ENCODE data around the gene PKD1.

PKD1 gene

GRCh38 chr16:2150418-2151187 lies 14.9 kb upstream of the PKD1 start:
- TF ChIP-seq GATA3 (IDR thresholded peaks at IDR 0.05; ENCODE audit: low read depth, low read length) (no peak), GATA2 (IDR thresholded peaks at IDR 0.05; ENCODE audit: low read depth, low read length) (no peak)

GRCh38 chr16:2149630-2150417 lies 14.1 kb upstream of the PKD1 start:
- no peak for TF ChIP-seq GATA2 (IDR thresholded peaks at IDR 0.05; ENCODE audit: low read depth, low read length)

- TF ChIP-seq GATA3 (IDR thresholded peaks at IDR 0.05; ENCODE audit: low read depth, low read length): no peak
- no peak for TF ChIP-seq GATA2 (IDR thresholded peaks at IDR 0.05; ENCODE audit: low read depth, low read length)
Measured at GRCh38 chr16:2148714-2149629, 13.3 kb upstream of the PKD1 start.

- TF ChIP-seq GATA3 (IDR thresholded peaks at IDR 0.05; ENCODE audit: low read depth, low read length) (no peak), GATA2 (IDR thresholded peaks at IDR 0.05; ENCODE audit: low read depth, low read length) (no peak; the same call in 1 of the 2 replicates)
Measured at GRCh38 chr16:2147981-2148671, 12.4 kb upstream of the PKD1 start, which contains the start of gene RAB26. Gene RAB26 (plus strand): TSS chr16:2148625. CDS start chr16:2148784, 159 bp downstream.

- TF ChIP-seq GATA3 (IDR thresholded peaks at IDR 0.05; ENCODE audit: low read depth, low read length) (no peak), GATA2 (IDR thresholded peaks at IDR 0.05; ENCODE audit: low read depth, low read length) (no peak)
Measured at GRCh38 chr16:2147378-2147777, 11.7 kb upstream of the PKD1 start.

- TF ChIP-seq GATA3 (IDR thresholded peaks at IDR 0.05; ENCODE audit: low read depth, low read length): no peak
- no peak for TF ChIP-seq GATA2 (IDR thresholded peaks at IDR 0.05; ENCODE audit: low read depth, low read length)
Measured at GRCh38 chr16:2145843-2146242, 10.1 kb upstream of the PKD1 start.

- TF ChIP-seq GATA2 (IDR thresholded peaks at IDR 0.05; ENCODE audit: low read depth, low read length) (no peak), GATA3 (IDR thresholded peaks at IDR 0.05; ENCODE audit: low read depth, low read length) (no peak)
Measured at GRCh38 chr16:2143878-2144485, 8.3 kb upstream of the PKD1 start.

- TF ChIP-seq GATA2 (IDR thresholded peaks at IDR 0.05; ENCODE audit: low read depth, low read length) (no peak), GATA3 (IDR thresholded peaks at IDR 0.05; ENCODE audit: low read depth, low read length) (no peak)
Measured at GRCh38 chr16:2142942-2143877, 7.5 kb upstream of the PKD1 start.

GRCh38 chr16:2122429-2122828 lies 13.3 kb downstream of the PKD1 start:
- no peak for TF ChIP-seq GATA3 (IDR thresholded peaks at IDR 0.05; ENCODE audit: low read depth, low read length)
- TF ChIP-seq GATA2 (IDR thresholded peaks at IDR 0.05; ENCODE audit: low read depth, low read length): no peak

- TF ChIP-seq GATA2 (IDR thresholded peaks at IDR 0.05; ENCODE audit: low read depth, low read length) (no peak), GATA3 (IDR thresholded peaks at IDR 0.05; ENCODE audit: low read depth, low read length) (no peak)
Measured at GRCh38 chr16:2121853-2122252, 13.8 kb downstream of the PKD1 start.

GRCh38 chr16:2115591-2115973 lies 20.1 kb downstream of the PKD1 start:
- TF ChIP-seq GATA2 (IDR thresholded peaks at IDR 0.05; ENCODE audit: low read depth, low read length) (no peak), GATA3 (IDR thresholded peaks at IDR 0.05; ENCODE audit: low read depth, low read length) (no peak)

GRCh38 chr16:2102471-2102870 lies 33.2 kb downstream of the PKD1 start:
- TF ChIP-seq GATA2 (IDR thresholded peaks at IDR 0.05; ENCODE audit: low read depth, low read length) (no peak), GATA3 (IDR thresholded peaks at IDR 0.05; ENCODE audit: low read depth, low read length) (no peak)
